ENCODE measurements around the gene AP4M1.

DNA sequence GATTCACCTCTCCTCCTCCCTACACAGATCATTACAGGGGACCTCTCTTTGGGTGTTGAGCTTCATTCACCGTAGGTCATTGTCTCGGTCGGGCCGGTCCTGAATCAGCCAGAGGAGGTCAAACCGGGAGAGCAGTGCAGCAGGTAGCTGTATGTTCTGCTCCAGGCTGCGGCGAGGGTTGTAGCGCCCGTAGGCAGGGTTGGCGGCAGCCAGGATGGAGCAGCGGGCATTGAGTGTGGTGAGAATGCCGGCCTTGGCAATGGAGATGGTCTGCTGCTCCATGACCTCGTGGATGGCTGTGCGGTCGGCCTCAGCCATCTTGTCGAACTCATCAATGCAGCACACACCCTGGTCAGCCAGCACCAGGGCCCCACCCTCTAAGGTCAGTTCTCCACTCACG is 5.7 kb upstream of the AP4M1 start:
- TF ChIP-seq POLR2A (IDR thresholded peaks at IDR 0.05; ENCODE audit: low read length) (no peak), MYC (IDR thresholded peaks at IDR 0.05; ENCODE audit: borderline replicate concordance, low read length) (no peak), SREBF2 (IDR thresholded peaks at IDR 0.05) (no peak), SMC3 (IDR thresholded peaks at IDR 0.05) (no peak), CHD2 (IDR thresholded peaks at IDR 0.05; ENCODE audit: low read length, partially characterized antibody) (no peak)
- TF ChIP-seq, protein P1, sequence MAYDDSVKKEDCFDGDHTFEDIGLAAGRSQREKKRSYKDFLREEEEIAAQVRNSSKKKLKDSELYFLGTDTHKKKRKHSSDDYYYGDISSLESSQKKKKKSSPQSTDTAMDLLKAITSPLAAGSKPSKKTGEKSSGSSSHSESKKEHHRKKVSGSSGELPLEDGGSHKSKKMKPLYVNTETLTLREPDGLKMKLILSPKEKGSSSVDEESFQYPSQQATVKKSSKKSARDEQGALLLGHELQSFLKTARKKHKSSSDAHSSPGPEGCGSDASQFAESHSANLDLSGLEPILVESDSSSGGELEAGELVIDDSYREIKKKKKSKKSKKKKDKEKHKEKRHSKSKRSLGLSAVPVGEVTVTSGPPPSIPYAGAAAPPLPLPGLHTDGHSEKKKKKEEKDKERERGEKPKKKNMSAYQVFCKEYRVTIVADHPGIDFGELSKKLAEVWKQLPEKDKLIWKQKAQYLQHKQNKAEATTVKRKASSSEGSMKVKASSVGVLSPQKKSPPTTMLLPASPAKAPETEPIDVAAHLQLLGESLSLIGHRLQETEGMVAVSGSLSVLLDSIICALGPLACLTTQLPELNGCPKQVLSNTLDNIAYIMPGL (CRISPR knock-in tag; IDR thresholded peaks at IDR 0.05; ENCODE audit: borderline replicate concordance), result no peak
- TF ChIP-seq, protein P2, sequence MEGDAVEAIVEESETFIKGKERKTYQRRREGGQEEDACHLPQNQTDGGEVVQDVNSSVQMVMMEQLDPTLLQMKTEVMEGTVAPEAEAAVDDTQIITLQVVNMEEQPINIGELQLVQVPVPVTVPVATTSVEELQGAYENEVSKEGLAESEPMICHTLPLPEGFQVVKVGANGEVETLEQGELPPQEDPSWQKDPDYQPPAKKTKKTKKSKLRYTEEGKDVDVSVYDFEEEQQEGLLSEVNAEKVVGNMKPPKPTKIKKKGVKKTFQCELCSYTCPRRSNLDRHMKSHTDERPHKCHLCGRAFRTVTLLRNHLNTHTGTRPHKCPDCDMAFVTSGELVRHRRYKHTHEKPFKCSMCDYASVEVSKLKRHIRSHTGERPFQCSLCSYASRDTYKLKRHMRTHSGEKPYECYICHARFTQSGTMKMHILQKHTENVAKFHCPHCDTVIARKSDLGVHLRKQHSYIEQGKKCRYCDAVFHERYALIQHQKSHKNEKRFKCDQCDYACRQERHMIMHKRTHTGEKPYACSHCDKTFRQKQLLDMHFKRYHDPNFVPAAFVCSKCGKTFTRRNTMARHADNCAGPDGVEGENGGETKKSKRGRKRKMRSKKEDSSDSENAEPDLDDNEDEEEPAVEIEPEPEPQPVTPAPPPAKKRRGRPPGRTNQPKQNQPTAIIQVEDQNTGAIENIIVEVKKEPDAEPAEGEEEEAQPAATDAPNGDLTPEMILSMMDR (IDR thresholded peaks at IDR 0.05), result no peak
- TF ChIP-seq, protein P3, sequence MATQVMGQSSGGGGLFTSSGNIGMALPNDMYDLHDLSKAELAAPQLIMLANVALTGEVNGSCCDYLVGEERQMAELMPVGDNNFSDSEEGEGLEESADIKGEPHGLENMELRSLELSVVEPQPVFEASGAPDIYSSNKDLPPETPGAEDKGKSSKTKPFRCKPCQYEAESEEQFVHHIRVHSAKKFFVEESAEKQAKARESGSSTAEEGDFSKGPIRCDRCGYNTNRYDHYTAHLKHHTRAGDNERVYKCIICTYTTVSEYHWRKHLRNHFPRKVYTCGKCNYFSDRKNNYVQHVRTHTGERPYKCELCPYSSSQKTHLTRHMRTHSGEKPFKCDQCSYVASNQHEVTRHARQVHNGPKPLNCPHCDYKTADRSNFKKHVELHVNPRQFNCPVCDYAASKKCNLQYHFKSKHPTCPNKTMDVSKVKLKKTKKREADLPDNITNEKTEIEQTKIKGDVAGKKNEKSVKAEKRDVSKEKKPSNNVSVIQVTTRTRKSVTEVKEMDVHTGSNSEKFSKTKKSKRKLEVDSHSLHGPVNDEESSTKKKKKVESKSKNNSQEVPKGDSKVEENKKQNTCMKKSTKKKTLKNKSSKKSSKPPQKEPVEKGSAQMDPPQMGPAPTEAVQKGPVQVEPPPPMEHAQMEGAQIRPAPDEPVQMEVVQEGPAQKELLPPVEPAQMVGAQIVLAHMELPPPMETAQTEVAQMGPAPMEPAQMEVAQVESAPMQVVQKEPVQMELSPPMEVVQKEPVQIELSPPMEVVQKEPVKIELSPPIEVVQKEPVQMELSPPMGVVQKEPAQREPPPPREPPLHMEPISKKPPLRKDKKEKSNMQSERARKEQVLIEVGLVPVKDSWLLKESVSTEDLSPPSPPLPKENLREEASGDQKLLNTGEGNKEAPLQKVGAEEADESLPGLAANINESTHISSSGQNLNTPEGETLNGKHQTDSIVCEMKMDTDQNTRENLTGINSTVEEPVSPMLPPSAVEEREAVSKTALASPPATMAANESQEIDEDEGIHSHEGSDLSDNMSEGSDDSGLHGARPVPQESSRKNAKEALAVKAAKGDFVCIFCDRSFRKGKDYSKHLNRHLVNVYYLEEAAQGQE (IDR thresholded peaks at IDR 0.05), result no peak
- TF ChIP-seq, protein P4, sequence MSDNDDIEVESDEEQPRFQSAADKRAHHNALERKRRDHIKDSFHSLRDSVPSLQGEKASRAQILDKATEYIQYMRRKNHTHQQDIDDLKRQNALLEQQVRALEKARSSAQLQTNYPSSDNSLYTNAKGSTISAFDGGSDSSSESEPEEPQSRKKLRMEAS (IDR thresholded peaks at IDR 0.05), result no peak

All from A549 (cell line).